Type B pancreatic cell (in vitro differentiated cells): ENCODE results near the gene CTNS. TPM values are rescaled to one million over a fixed set of nuclear protein-coding genes. Genes with fewer than 3 reads are reported as not detected.

ENCODE experiments used
- DNase-seq: peaks from one replicate; pipeline ENCODE4 v3.0.0; 2021; ENCODE audit warnings: mixed read lengths; ENCODE audit not compliant: unreplicated experiment; ENCODE audit errors: extremely low spot score
- H3K27ac Mint-ChIP-seq: 2 replicates; pipeline ENCODE4 v1.8.0; 2021; ENCODE audit warnings: mild to moderate bottlenecking, mixed read lengths
- H3K27me3 Mint-ChIP-seq: 2 replicates; pipeline ENCODE4 v1.8.0; 2021; ENCODE audit warnings: mixed read lengths
- H3K36me3 Mint-ChIP-seq: 2 replicates; pipeline ENCODE4 v1.8.0; 2021; ENCODE audit warnings: mixed read lengths
- H3K4me1 Mint-ChIP-seq: one replicate; pipeline ENCODE4 v1.8.0; 2021; ENCODE audit warnings: mixed read lengths; ENCODE audit not compliant: unreplicated experiment
- H3K4me3 Mint-ChIP-seq: 2 replicates; pipeline ENCODE4 v1.8.0; 2021; ENCODE audit warnings: mild to moderate bottlenecking, mixed read lengths
- H3K9me3 Mint-ChIP-seq: 2 replicates; pipeline ENCODE4 v1.8.0; 2021; ENCODE audit warnings: mixed read lengths
- CTCF ChIP-seq: fragments of 200-600 bp; sonication (generic); conservative IDR thresholded peaks from 2 replicates; pipeline ENCODE4 v1.5.0; 2021; ENCODE audit warnings: antibody characterized with exemption, mild to moderate bottlenecking
- long read RNA-seq: library from polyadenylated mRNA; unstranded; transcript quantifications from one replicate; pipeline ENCODE4 v2.0.0, GENCODE V29; 2020
- total RNA-seq: library from RNA; stranded (reverse); gene quantifications from 2 replicates; pipeline ENCODE4 v1.2.1, GENCODE V29; 2021; ENCODE audit warnings: low replicate concordance

The CTNS gene
- total RNA-seq: 17.4 and 17.5 TPM in 2 replicates
- long read RNA-seq, transcript CTNS-201 (12 exons, 2,866 nt): major isoform, 55 of 82 reads
- long read RNA-seq, partial matches to known transcripts: 6 of 82 reads
- long read RNA-seq, other reads (novel, unspliced or antisense): 21 of 82 reads

GRCh38 chr17:3636154-3636907 is at the start of gene CTNS, which contains the start of gene SHPK:
CTNS (plus strand) TSS chr17:3636760; CDS start chr17:3640207, 3,447 bp downstream.
SHPK (minus strand) TSS chr17:3636250; CDS start chr17:3636219, 31 bp downstream.
- DNase-seq: peak; percentile 96
- TF ChIP-seq CTCF: no peak
- H3K9me3 Mint-ChIP-seq: no peaks in the 10 kb centered on the region
- peak within 1 kb of the TSS; percentile 98 for H3K4me3 Mint-ChIP-seq
- no peaks in the 10 kb centered on the region for H3K27me3 Mint-ChIP-seq
- H3K36me3 Mint-ChIP-seq: peaks cover 5% of the 10 kb centered on the region
- H3K4me1 Mint-ChIP-seq: peaks cover 25% of the 10 kb centered on the region
- peak within 1 kb of the TSS; percentile 99 for H3K27ac Mint-ChIP-seq

DNA sequence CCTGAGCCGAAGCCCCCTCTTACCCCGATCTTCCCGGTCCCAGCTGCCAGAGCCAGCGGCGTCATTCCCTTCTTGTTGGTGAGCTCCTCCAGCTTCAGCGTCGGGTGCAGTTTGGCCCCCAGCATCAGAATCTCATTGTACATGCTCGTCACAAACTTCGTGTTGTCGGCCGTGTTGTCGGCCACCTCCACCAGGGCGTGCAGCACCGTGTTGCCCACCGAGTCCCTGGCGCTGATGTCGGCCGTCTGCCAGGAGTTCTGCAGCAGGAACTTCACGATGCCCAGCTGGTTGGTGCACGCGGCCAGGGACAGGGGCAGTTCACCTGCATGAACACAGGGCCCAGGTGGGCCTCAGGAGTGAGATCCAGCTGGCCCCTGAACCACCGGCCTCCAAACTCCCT is 46.8 kb upstream of the CTNS start:
- Mint-ChIP-seq H3K4me1 (no peaks in the 10 kb centered on the region), H3K4me3 (no peak overlapping the region), H3K27ac (no peak overlapping the region), H3K9me3 (no peaks in the 10 kb centered on the region), H3K36me3 (no peaks in the 10 kb centered on the region), H3K27me3 (no peaks in the 10 kb centered on the region)
- DNase-seq: no peak
- no peak for TF ChIP-seq CTCF

- no peak overlapping the region for H3K4me3 Mint-ChIP-seq
- no peaks in the 10 kb centered on the region for H3K4me1 Mint-ChIP-seq
- TF ChIP-seq CTCF: no peak
- DNase-seq: no peak
- H3K36me3 Mint-ChIP-seq: no peaks in the 10 kb centered on the region
- no peak overlapping the region for H3K27ac Mint-ChIP-seq
- no peaks in the 10 kb centered on the region for H3K27me3 Mint-ChIP-seq
- no peaks in the 10 kb centered on the region for H3K9me3 Mint-ChIP-seq
Observed at GRCh38 chr17:3590231-3590630, 46.3 kb upstream of the CTNS start.

- Mint-ChIP-seq H3K4me3 (no peak overlapping the region), H3K4me1 (no peaks in the 10 kb centered on the region), H3K36me3 (no peaks in the 10 kb centered on the region), H3K27me3 (no peaks in the 10 kb centered on the region), H3K9me3 (no peaks in the 10 kb centered on the region), H3K27ac (no peak overlapping the region)
- no peak for DNase-seq
- no peak for TF ChIP-seq CTCF
Observed at GRCh38 chr17:3590768-3591167, 45.8 kb upstream of the CTNS start.

DNA sequence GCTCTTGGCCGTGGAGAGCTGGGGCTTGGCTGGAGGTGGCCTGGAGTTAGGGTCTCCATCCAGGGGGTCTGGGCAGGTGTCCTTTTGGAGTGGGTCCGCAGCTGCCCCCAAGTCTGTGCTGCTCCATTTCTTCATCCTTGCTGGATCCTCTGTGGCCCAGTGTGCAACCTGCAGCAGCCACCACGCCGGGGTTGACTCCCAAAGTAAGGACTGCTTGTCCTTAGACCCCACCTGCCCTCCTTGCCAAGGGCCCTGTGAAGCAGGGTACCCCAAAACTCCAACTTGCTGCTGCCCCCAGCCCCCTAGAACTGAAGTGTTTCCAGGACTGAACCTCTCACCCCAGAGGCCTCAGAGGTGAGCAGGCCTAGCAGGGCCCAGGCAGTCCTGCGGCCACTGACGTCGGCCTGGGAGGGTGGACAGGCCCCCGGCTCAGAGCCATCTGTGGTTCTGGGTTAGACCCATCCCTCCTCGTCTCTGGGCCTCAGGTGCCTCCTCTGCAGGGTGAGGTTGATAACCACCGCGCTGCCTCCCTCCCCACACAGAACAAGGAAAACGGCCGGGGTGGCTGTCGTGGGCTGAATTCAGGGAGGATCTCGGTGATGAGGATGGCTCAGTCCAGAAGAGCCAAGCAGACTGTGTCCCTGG is 44.2 kb upstream of the CTNS start:
- Mint-ChIP-seq H3K27ac (no peak overlapping the region), H3K36me3 (no peaks in the 10 kb centered on the region), H3K27me3 (no peaks in the 10 kb centered on the region), H3K4me3 (no peak overlapping the region), H3K9me3 (no peaks in the 10 kb centered on the region), H3K4me1 (no peaks in the 10 kb centered on the region)
- no peak for TF ChIP-seq CTCF
- no peak for DNase-seq
